ENCODE measurements around the gene TRABD2B. TPM values are rescaled to one million over a fixed set of nuclear protein-coding genes. Genes with fewer than 3 reads are reported as not detected.

The TRABD2B gene
- total RNA-seq, 1 donor from 2014 or later: 0.64 TPM

GRCh38 chr1:47764461-47765046, 232.6 kb downstream of the TRABD2B start:
- no peak overlapping the region for H3K4me3 Mint-ChIP-seq (ENCODE audit: unreplicated experiment)
- no peak overlapping the region for H3K27ac Mint-ChIP-seq (ENCODE audit: unreplicated experiment)
- TF ChIP-seq CTCF (IDR thresholded peaks at IDR 0.05; ENCODE audit: partially characterized antibody, unreplicated experiment): no peak
- H3K36me3 Mint-ChIP-seq (ENCODE audit: unreplicated experiment): no peaks in the 10 kb centered on the region
- H3K27me3 Mint-ChIP-seq (ENCODE audit: unreplicated experiment): peaks cover 7% of the 10 kb centered on the region
- DNase-seq: no peak
- peaks cover 2% of the 10 kb centered on the region for H3K9me3 Mint-ChIP-seq (ENCODE audit: unreplicated experiment)
- H3K4me1 Mint-ChIP-seq (ENCODE audit: low read depth, unreplicated experiment): no peaks in the 10 kb centered on the region

- peaks cover 10% of the 10 kb centered on the region for H3K27me3 Mint-ChIP-seq (ENCODE audit: unreplicated experiment)
- no peaks in the 10 kb centered on the region for H3K4me1 Mint-ChIP-seq (ENCODE audit: low read depth, unreplicated experiment)
- peaks cover 2% of the 10 kb centered on the region for H3K9me3 Mint-ChIP-seq (ENCODE audit: unreplicated experiment)
- no peak overlapping the region for H3K27ac Mint-ChIP-seq (ENCODE audit: unreplicated experiment)
- DNase-seq: no peak
- H3K4me3 Mint-ChIP-seq (ENCODE audit: unreplicated experiment): no peak overlapping the region
- H3K36me3 Mint-ChIP-seq (ENCODE audit: unreplicated experiment): no peaks in the 10 kb centered on the region
- TF ChIP-seq CTCF (IDR thresholded peaks at IDR 0.05; ENCODE audit: partially characterized antibody, unreplicated experiment): no peak
These were observed 233.5 kb downstream of the TRABD2B start for GRCh38 chr1:47763591-47764171.

GRCh38 chr1:47761974-47762373, 235.2 kb downstream of the TRABD2B start:
- Mint-ChIP-seq H3K4me3 (ENCODE audit: unreplicated experiment) (no peak overlapping the region), H3K36me3 (ENCODE audit: unreplicated experiment) (no peaks in the 10 kb centered on the region), H3K9me3 (ENCODE audit: unreplicated experiment) (peaks cover 2% of the 10 kb centered on the region), H3K4me1 (ENCODE audit: low read depth, unreplicated experiment) (no peaks in the 10 kb centered on the region), H3K27me3 (ENCODE audit: unreplicated experiment) (peaks cover 7% of the 10 kb centered on the region), H3K27ac (ENCODE audit: unreplicated experiment) (no peak overlapping the region)
- no peak for TF ChIP-seq CTCF (IDR thresholded peaks at IDR 0.05; ENCODE audit: partially characterized antibody, unreplicated experiment)
- no peak for DNase-seq

GRCh38 chr1:47761201-47761930, 235.8 kb downstream of the TRABD2B start:
- TF ChIP-seq CTCF (IDR thresholded peaks at IDR 0.05; ENCODE audit: partially characterized antibody, unreplicated experiment): no peak
- no peaks in the 10 kb centered on the region for H3K36me3 Mint-ChIP-seq (ENCODE audit: unreplicated experiment)
- no peak for DNase-seq
- peaks cover 4% of the 10 kb centered on the region for H3K27me3 Mint-ChIP-seq (ENCODE audit: unreplicated experiment)
- H3K27ac Mint-ChIP-seq (ENCODE audit: unreplicated experiment): no peak overlapping the region
- no peaks in the 10 kb centered on the region for H3K9me3 Mint-ChIP-seq (ENCODE audit: unreplicated experiment)
- no peak overlapping the region for H3K4me3 Mint-ChIP-seq (ENCODE audit: unreplicated experiment)
- H3K4me1 Mint-ChIP-seq (ENCODE audit: low read depth, unreplicated experiment): no peaks in the 10 kb centered on the region
